Anterior cingulate cortex (tissue), 58 donors: ENCODE measurements around the gene DOCK9.
"Not testable (repeated sequence)": the region's sequence is repeated elsewhere in the genome, so short reads cannot be mapped to it uniquely, and the experiment has no call there.

Source experiments
- DNase-seq, 58 donors: peaks; one replicate each; lab custom pipeline; 2025; lab: John Stamatoyannopoulos, UW

The DOCK9 gene

GRCh38 chr13:98755116-98755515 lies 222.7 kb downstream of the DOCK9 start:
- no peak for DNase-seq

GRCh38 chr13:98754468-98754867 lies 223.4 kb downstream of the DOCK9 start:
- DNase-seq = not testable (repeated sequence)

GRCh38 chr13:98752467-98753290 lies 225.2 kb downstream of the DOCK9 start, which contains the start of gene SLC15A1:
TSS of gene SLC15A1 (minus strand) at chr13:98752672. CDS start at chr13:98752598, 74 bp downstream.
- no peak for DNase-seq

GRCh38 chr13:98751861-98752466 lies 225.9 kb downstream of the DOCK9 start:
- no peak for DNase-seq

- no peak for DNase-seq
Measured at GRCh38 chr13:98751367-98751782, 226.5 kb downstream of the DOCK9 start.

- DNase-seq = no peak
Measured at GRCh38 chr13:98749501-98749900, 228.4 kb downstream of the DOCK9 start.

GRCh38 chr13:98746968-98747367 lies 230.9 kb downstream of the DOCK9 start:
- DNase-seq = no peak
